PC-9 (cell line): Measurements from ENCODE around the gene UBR4. TPM values are rescaled to one million over a fixed set of nuclear protein-coding genes. Genes with fewer than 3 reads are reported as not detected.
A peak's percentile ranks its signal among the peaks of the same experiment; 100 is the strongest.

Experiments
- BruUV-seq: library from RNA; stranded (reverse); fragments of 400-500 nt; replicated peaks from 2 replicates; lab custom pipeline; 2021; lab: Mats Ljungman, UMichigan
- CTCF ChIA-PET: fragments of 300-600 bp; sonication (Branson Sonifier 250); formaldehyde crosslinking; loops from one replicate; lab custom pipeline; 2022; ENCODE audit warnings: antibody characterized with exemption; lab: Charles Lee
- POLR2A ChIA-PET: fragments of 300-600 bp; sonication (Branson Sonifier 250); formaldehyde crosslinking; loops from one replicate; lab custom pipeline; 2022; ENCODE audit warnings: antibody characterized with exemption; ENCODE audit not compliant: unreplicated experiment; lab: Charles Lee
- DNase-seq, 2 experiments: peaks; one replicate each; pipeline versions ENCODE4 v3.0.0 to v3.0.0-alpha.2; 2015 to 2022; ENCODE audit warnings: mixed read lengths in 1 of 2
- H2AFZ ChIP-seq: fragments of 200-600 bp; sonication (generic); 2 replicates; pipeline ENCODE4 v1.8.1; 2017; ENCODE audit warnings: antibody characterized with exemption
- H3F3A ChIP-seq: fragments of 200-600 bp; sonication (generic); 2 replicates; pipeline ENCODE4 v1.8.1; 2017; ENCODE audit warnings: antibody characterized with exemption, mild to moderate bottlenecking, low read depth; ENCODE audit not compliant: insufficient read depth
- H3K27ac ChIP-seq: fragments of 200-600 bp; sonication (generic); 2 replicates; pipeline ENCODE4 v1.6.1; 2016; ENCODE audit warnings: mixed run types
- H3K27me3 ChIP-seq: fragments of 200-600 bp; sonication (generic); 2 replicates; pipeline ENCODE4 v1.6.1; 2016; ENCODE audit warnings: low read depth, mixed run types; ENCODE audit not compliant: insufficient read depth
- H3K36me3 ChIP-seq: fragments of 200-600 bp; sonication (generic); 2 replicates; pipeline ENCODE4 v1.6.1; 2016; ENCODE audit warnings: low read depth, mixed run types
- H3K4me1 ChIP-seq: fragments of 200-600 bp; sonication (generic); replicated peaks from 2 replicates; pipeline ENCODE4 v1.6.1; 2016; ENCODE audit warnings: mixed run types; ENCODE audit not compliant: insufficient read depth
- H3K4me2 ChIP-seq: fragments of 200-600 bp; sonication (generic); 2 replicates; pipeline ENCODE4 v1.6.1; 2017; ENCODE audit warnings: mixed run types
- H3K4me3 ChIP-seq: fragments of 200-600 bp; sonication (generic); 2 replicates; pipeline ENCODE4 v1.6.1; 2016; ENCODE audit warnings: mixed run types
- H3K79me2 ChIP-seq: fragments of 200-600 bp; sonication (generic); 2 replicates; pipeline ENCODE4 v1.6.1; 2017; ENCODE audit warnings: low read depth, mixed run types
- H3K9me2 ChIP-seq: fragments of 200-600 bp; sonication (generic); 2 replicates; pipeline ENCODE4 v1.8.1; 2017; ENCODE audit warnings: mild to moderate bottlenecking; ENCODE audit not compliant: insufficient read depth
- H3K9me3 ChIP-seq: fragments of 200-600 bp; sonication (generic); 2 replicates; pipeline ENCODE4 v1.8.1; 2016; ENCODE audit warnings: low read depth; ENCODE audit not compliant: insufficient read depth
- H4K20me1 ChIP-seq: fragments of 200-600 bp; sonication (generic); 2 replicates; pipeline ENCODE4 v1.8.1; 2017; ENCODE audit not compliant: insufficient read depth
- EZH2 ChIP-seq: fragments of 200-600 bp; sonication (generic); IDR thresholded peaks from 2 replicates; pipeline ENCODE4 v1.8.0; 2017; ENCODE audit warnings: antibody characterized with exemption, low read depth
- intact Hi-C: fragments of 100-400 bp; cut with micrococcal nuclease; formaldehyde crosslinking; loops from one replicate; pipeline ENCODE4 v1.10.0; 2022; ENCODE audit not compliant: unreplicated experiment
- total RNA-seq: library from RNA; stranded (reverse); gene quantifications from 2 replicates; pipeline ENCODE4 v1.2.3, GENCODE V29; 2021
- TF ChIP-seq, protein P1 (sequence below): fragments of 200-600 bp; sonication (generic); conservative IDR thresholded peaks from 2 replicates; pipeline ENCODE4 v1.6.1; 2017; ENCODE audit warnings: mixed run types, antibody characterized with exemption, mild to moderate bottlenecking, moderate library complexity

Gene UBR4
- total RNA-seq, 1 experiment from 2014 or later, result 117 TPM

DNA sequence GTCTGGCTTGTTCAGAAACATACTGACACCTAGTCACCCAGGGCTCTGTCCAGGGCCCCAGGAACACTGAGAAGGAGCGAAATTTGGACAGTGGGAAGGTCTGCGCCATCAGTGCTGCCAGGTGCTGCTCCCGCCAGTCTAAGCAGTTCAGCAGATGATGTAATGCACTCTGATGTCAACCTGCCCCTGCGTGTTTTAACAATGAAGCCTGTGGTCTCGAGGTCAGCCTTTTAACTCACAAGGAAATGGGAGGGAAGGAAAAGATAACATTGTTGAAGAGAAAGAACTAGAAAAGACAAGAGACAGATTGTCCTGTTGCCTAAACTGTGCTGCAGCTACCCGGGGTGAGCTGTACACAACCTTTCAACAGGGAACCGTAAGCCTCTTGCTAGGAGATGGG is 127.0 kb downstream of the UBR4 start:
- Histone ChIP-seq H3K4me1 (no peaks in the 10 kb centered on the region), H2AFZ (no peak overlapping the region), H4K20me1 (no peaks in the 10 kb centered on the region), H3K4me2 (no peak overlapping the region), H3F3A (no peaks in the 10 kb centered on the region), H3K27me3 (no peaks in the 10 kb centered on the region), H3K79me2 (no peaks in the 10 kb centered on the region), H3K9me3 (no peaks in the 10 kb centered on the region), H3K27ac (no peak overlapping the region), H3K4me3 (no peak overlapping the region), H3K9me2 (no peaks in the 10 kb centered on the region), H3K36me3 (no peaks in the 10 kb centered on the region)
- CTCF ChIA-PET, result no interaction called here
- intact Hi-C loops, result loop anchor here (5.0 kb wide), 1 partner anchor 171 kb away; no protein-coding TSS in a partner anchor
- TF ChIP-seq, protein P1, sequence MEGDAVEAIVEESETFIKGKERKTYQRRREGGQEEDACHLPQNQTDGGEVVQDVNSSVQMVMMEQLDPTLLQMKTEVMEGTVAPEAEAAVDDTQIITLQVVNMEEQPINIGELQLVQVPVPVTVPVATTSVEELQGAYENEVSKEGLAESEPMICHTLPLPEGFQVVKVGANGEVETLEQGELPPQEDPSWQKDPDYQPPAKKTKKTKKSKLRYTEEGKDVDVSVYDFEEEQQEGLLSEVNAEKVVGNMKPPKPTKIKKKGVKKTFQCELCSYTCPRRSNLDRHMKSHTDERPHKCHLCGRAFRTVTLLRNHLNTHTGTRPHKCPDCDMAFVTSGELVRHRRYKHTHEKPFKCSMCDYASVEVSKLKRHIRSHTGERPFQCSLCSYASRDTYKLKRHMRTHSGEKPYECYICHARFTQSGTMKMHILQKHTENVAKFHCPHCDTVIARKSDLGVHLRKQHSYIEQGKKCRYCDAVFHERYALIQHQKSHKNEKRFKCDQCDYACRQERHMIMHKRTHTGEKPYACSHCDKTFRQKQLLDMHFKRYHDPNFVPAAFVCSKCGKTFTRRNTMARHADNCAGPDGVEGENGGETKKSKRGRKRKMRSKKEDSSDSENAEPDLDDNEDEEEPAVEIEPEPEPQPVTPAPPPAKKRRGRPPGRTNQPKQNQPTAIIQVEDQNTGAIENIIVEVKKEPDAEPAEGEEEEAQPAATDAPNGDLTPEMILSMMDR, result no peak
- TF ChIP-seq EZH2, result no peak
- POLR2A ChIA-PET, result no interaction called here
- no TSS peak for BruUV-seq
- DNase-seq, result no peak

- Histone ChIP-seq H3K4me3 (no peak overlapping the region), H3K27ac (no peak overlapping the region)
- CTCF ChIA-PET, result no interaction called here
Observed at GRCh38 chr1:19081218-19081893, 128.7 kb downstream of the UBR4 start.

GRCh38 chr1:19080721-19081120 is 129.3 kb downstream of the UBR4 start:
- Histone ChIP-seq H3K9me3 (no peaks in the 10 kb centered on the region), H3K9me2 (no peaks in the 10 kb centered on the region), H3F3A (no peaks in the 10 kb centered on the region), H3K36me3 (no peaks in the 10 kb centered on the region), H2AFZ (no peak overlapping the region), H3K4me3 (no peak overlapping the region), H3K79me2 (no peaks in the 10 kb centered on the region), H4K20me1 (no peaks in the 10 kb centered on the region), H3K27me3 (no peaks in the 10 kb centered on the region), H3K4me2 (no peak overlapping the region), H3K27ac (no peak overlapping the region), H3K4me1 (no peaks in the 10 kb centered on the region)
- CTCF ChIA-PET, result no interaction called here
- intact Hi-C loops, result loop anchor here (5.0 kb wide), 1 partner anchor 168 kb away; no protein-coding TSS in a partner anchor
- TSS peak; percentile 15 for BruUV-seq
- no peak for DNase-seq
- POLR2A ChIA-PET, result no interaction called here
- TF ChIP-seq EZH2, result no peak
- TF ChIP-seq, protein P1, result no peak

More at GRCh38 chr1:19081218-19081893, 128.7 kb downstream of the UBR4 start:
- peak in 1 of 2 experiments; percentile 19 for DNase-seq
- Histone ChIP-seq H3K79me2 (no peaks in the 10 kb centered on the region), H3K4me1 (no peaks in the 10 kb centered on the region), H3K27me3 (no peaks in the 10 kb centered on the region), H4K20me1 (no peaks in the 10 kb centered on the region), H3K4me2 (no peak overlapping the region), H3F3A (no peaks in the 10 kb centered on the region), H3K36me3 (no peaks in the 10 kb centered on the region), H2AFZ (no peak overlapping the region), H3K9me2 (no peaks in the 10 kb centered on the region), H3K9me3 (no peaks in the 10 kb centered on the region)
- intact Hi-C loops, result loop anchor here (5.0 kb wide), 1 partner anchor 169 kb away; no protein-coding TSS in a partner anchor
- POLR2A ChIA-PET, result no interaction called here
- no TSS peak for BruUV-seq
- TF ChIP-seq, protein P1, result no peak
- no peak for TF ChIP-seq EZH2
